ENCODE results near the gene ABCG1. TPM values are rescaled to one million over a fixed set of nuclear protein-coding genes. Genes with fewer than 3 reads are reported as not detected.

Gene ABCG1
- total and polyA plus RNA-seq, 5 donors from 2014 or later = 17.0 to 86.3 (median 24.3) TPM

DNA sequence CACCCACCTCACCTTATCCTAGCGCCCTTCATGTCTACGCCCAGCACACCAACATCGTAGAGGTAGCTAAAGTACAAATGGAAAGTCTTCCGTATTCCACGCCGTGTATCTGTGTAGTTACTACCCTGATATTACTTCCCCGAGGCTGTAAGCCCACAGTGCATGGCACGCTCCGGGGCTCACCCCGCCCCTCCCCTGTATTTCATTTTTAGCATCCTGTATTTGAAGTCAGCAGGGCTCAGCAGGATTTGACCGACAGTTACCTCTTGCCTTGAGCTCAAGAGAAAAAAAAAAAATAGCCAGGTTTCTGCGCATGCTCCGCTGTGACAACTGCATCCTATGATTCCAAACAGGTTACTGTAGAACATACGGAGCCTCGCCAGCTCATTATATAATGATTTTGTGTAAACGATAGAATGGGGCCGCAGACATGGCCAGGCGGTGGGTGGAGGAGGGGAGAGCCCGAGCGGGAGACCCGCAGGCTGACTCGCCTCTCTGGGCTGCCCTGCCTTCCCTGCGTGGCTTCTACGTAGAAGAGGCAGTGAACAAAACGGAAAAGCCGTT is 1.3 kb downstream of the ABCG1 start:
- no peaks in the 10 kb centered on the region for H3K36me3 ChIP-seq (ENCODE audit: control insufficient read depth, insufficient read depth, low read length)
- peak overlapping the region; percentile 94 for H3K4me3 ChIP-seq (ENCODE audit: low read depth, low read length)
- no peaks in the 10 kb centered on the region for H3K27me3 ChIP-seq (ENCODE audit: control insufficient read depth, insufficient read depth, low read length)
- Mint-ChIP-seq H3K4me1 (peaks cover under 1 to 44% (median 30%) of the 10 kb centered on the region in 4 donors), H3K9me3 (peaks cover 0 to 4% (median 2%) of the 10 kb centered on the region in 7 donors), H3K4me3 (peak overlapping the region; percentile 89 to 94 (median 93)), H3K27me3 (peaks cover 4% of the 10 kb centered on the region), H3K27ac (peak overlapping the region; percentile 76 to 96 (median 92)), H3K36me3 (peaks cover 17% of the 10 kb centered on the region)
- ATAC-seq (ENCODE audit: low read depth in 2 of 2) (peak; percentile 89 to 93), DNase-seq (peak; percentile 69 to 94 (median 91))
- no peaks in the 10 kb centered on the region for H3K9me3 ChIP-seq (ENCODE audit: control insufficient read depth in 2 of 2, low read length in 2 of 2)
- H3K27ac ChIP-seq (ENCODE audit: insufficient read depth, low read length, poor library complexity, severe bottlenecking) = peak overlapping the region; percentile 86
- H3K4me1 ChIP-seq (ENCODE audit: control insufficient read depth, insufficient read depth, low read length, poor library complexity, severe bottlenecking) = peaks cover 28% of the 10 kb centered on the region

DNA sequence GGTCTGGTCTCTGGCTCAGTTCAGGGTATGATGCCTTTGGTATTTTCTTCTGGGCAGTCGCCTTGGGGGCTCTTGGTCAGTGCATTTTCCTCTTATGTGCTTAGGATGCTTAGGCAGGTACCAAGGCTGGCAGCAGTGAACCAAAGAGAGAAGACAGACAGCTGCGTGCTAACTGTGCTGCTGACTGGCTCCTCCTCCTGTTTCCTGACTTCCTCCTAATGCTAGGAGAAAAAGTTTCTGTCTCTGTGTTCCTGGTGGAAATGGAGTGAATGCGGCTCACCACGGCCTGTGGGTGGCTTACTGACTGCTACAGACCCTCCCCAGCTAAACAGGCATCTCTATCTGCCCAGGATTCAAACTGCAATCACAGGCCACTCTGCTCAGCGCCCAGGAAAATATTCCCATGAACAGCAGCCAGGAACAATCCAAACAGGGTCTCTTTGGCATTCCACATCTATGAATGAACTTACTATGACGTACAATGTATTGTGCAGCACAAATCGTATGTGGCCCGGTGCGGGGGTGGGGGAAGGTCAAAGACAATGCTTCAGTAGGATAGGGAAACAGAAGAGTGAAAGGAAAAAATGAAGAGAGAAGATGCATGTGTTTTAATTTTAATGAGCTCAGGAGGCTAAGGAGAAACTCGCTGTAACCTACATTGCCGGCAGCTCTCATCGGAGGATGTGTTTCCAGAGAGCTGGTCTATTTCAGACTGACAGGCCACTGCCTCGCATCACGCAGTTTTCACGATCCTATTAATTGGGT is 2.8 kb downstream of the ABCG1 start:
- ATAC-seq (ENCODE audit: low read depth in 2 of 2) = no peak
- H3K27ac ChIP-seq (ENCODE audit: insufficient read depth, low read length, poor library complexity, severe bottlenecking) = no peak overlapping the region
- Mint-ChIP-seq H3K4me3 (peak overlapping the region in 3 of 4 donors; percentile 3 to 76 (median 13)), H3K36me3 (peaks cover 31% of the 10 kb centered on the region), H3K27me3 (peaks cover 4% of the 10 kb centered on the region), H3K27ac (peak overlapping the region in 1 of 3 donors; percentile 64), H3K4me1 (peaks cover 10 to 58% (median 41%) of the 10 kb centered on the region in 4 donors), H3K9me3 (peaks cover 0 to 3% (median 0%) of the 10 kb centered on the region in 7 donors)
- no peaks in the 10 kb centered on the region for H3K27me3 ChIP-seq (ENCODE audit: control insufficient read depth, insufficient read depth, low read length)
- peaks cover 28% of the 10 kb centered on the region for H3K4me1 ChIP-seq (ENCODE audit: control insufficient read depth, insufficient read depth, low read length, poor library complexity, severe bottlenecking)
- peaks cover 12% of the 10 kb centered on the region for H3K36me3 ChIP-seq (ENCODE audit: control insufficient read depth, insufficient read depth, low read length)
- no peak for DNase-seq
- H3K9me3 ChIP-seq (ENCODE audit: control insufficient read depth in 2 of 2, low read length in 2 of 2) = no peaks in the 10 kb centered on the region
- H3K4me3 ChIP-seq (ENCODE audit: low read depth, low read length) = no peak overlapping the region

DNA sequence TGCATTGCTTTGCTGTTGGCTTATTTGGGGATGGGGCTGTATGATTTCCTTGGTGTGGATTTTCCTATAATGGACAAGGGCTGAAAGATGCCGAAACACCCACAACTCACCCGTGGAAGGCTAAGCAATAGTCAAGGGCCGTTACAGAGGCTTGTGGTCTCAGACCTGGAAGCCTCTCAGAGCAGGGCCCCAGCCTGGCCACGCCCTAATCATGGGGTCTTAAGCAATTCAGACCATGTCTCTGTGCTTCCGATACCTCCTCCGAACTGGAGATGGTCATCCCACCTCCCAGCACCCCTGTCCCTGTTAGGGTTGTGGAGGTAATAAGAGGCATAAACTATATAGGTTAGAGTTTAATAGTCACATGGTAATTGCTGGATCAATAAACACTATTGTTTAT is 3.4 kb downstream of the ABCG1 start:
- Histone ChIP-seq H3K4me3 (ENCODE audit: low read depth, low read length) (no peak overlapping the region), H3K27ac (ENCODE audit: insufficient read depth, low read length, poor library complexity, severe bottlenecking) (no peak overlapping the region), H3K27me3 (ENCODE audit: control insufficient read depth, insufficient read depth, low read length) (no peaks in the 10 kb centered on the region), H3K4me1 (ENCODE audit: control insufficient read depth, insufficient read depth, low read length, poor library complexity, severe bottlenecking) (peaks cover 32% of the 10 kb centered on the region), H3K36me3 (ENCODE audit: control insufficient read depth, insufficient read depth, low read length) (peaks cover 15% of the 10 kb centered on the region), H3K9me3 (ENCODE audit: control insufficient read depth in 2 of 2, low read length in 2 of 2) (no peaks in the 10 kb centered on the region)
- H3K27me3 Mint-ChIP-seq = peaks cover 4% of the 10 kb centered on the region
- peaks cover 10 to 64% (median 45%) of the 10 kb centered on the region in 4 donors for H3K4me1 Mint-ChIP-seq
- H3K9me3 Mint-ChIP-seq = peaks cover 0 to 3% (median 0%) of the 10 kb centered on the region in 7 donors
- DNase-seq (no peak), ATAC-seq (ENCODE audit: low read depth in 2 of 2) (no peak)
- peaks cover 35% of the 10 kb centered on the region for H3K36me3 Mint-ChIP-seq
- no peak overlapping the region for H3K27ac Mint-ChIP-seq
- peak overlapping the region in 2 of 4 donors; percentile 68 to 76 for H3K4me3 Mint-ChIP-seq

DNA sequence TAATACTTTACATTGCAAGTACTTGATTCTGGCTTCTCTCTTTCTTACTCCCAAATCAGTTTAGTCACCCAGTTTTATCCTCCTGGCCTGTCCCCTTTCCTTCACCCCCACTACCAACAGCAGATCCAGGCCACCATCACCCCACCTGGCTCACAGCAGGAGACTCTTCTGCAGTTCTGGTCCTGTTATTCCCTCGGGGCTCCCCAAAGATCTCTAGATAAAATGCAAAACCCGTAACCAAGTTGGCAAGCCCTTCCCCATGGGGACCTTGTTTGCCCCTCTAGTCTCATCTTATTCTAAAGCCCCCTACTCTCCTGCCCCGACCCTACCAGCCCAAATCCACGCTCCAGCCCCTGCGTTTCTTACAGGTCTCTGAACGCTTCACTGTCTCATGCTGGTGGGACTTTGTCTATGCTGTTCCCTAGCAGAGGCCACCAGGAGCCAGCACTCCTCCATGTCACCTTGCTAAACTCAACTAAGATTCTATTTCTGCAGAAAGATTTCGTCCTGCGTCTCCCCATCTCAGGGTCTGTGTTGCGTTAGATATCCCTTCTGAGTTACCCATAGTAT is 4.0 kb downstream of the ABCG1 start:
- no peak for DNase-seq
- Mint-ChIP-seq H3K27ac (peak overlapping the region in 1 of 3 donors; percentile 66), H3K36me3 (peaks cover 40% of the 10 kb centered on the region), H3K9me3 (peaks cover 0 to 3% (median 0%) of the 10 kb centered on the region in 7 donors), H3K4me1 (peaks cover 10 to 69% (median 50%) of the 10 kb centered on the region in 4 donors), H3K27me3 (peaks cover 4% of the 10 kb centered on the region), H3K4me3 (peak overlapping the region in 3 of 4 donors; percentile 12 to 76 (median 56))
- Histone ChIP-seq H3K4me1 (ENCODE audit: control insufficient read depth, insufficient read depth, low read length, poor library complexity, severe bottlenecking) (peaks cover 37% of the 10 kb centered on the region), H3K4me3 (ENCODE audit: low read depth, low read length) (no peak overlapping the region), H3K36me3 (ENCODE audit: control insufficient read depth, insufficient read depth, low read length) (peaks cover 15% of the 10 kb centered on the region), H3K27ac (ENCODE audit: insufficient read depth, low read length, poor library complexity, severe bottlenecking) (no peak overlapping the region), H3K27me3 (ENCODE audit: control insufficient read depth, insufficient read depth, low read length) (no peaks in the 10 kb centered on the region), H3K9me3 (ENCODE audit: control insufficient read depth in 2 of 2, low read length in 2 of 2) (no peaks in the 10 kb centered on the region)
- no peak for ATAC-seq (ENCODE audit: low read depth in 2 of 2)

DNA sequence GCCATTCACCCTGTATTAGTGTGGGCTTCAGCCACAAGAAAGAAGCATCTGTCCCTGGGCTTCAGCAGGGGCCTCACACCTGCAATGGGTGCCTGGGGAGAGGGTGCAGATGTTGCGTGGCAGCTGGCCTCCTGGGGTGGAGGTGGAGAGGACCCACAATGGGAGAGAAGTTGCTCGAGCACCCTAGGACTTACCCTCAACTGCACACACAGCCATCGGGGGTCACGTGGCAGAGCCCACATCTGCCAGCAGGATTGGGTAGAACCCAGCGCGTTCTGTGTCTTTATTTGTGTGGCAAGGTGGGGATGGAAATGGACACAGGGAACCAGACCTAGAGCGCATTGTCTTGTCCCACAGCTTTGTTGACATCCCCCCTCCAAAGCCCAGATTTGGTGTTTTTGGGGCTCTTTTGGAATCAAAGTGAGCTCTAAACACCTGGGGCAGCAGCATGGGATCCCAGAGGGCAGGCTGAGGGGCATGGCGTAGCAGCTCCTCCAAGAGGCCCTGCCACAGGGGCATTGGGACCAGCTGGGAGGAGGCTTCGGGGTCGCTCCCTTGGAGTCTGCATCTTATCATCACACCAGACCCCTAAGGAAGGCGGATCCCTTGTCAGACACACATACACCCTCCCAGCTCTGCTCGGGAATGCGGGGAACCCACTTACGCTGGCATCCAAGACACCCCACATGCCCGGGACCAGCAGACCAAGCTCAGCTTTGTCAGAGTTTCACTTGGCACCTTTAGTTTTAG is 5.1 kb downstream of the ABCG1 start:
- H3K4me1 ChIP-seq (ENCODE audit: control insufficient read depth, insufficient read depth, low read length, poor library complexity, severe bottlenecking) = peaks cover 43% of the 10 kb centered on the region
- Mint-ChIP-seq H3K4me3 (peak overlapping the region in 1 of 4 donors; percentile 76), H3K4me1 (peaks cover 10 to 80% (median 58%) of the 10 kb centered on the region in 4 donors), H3K36me3 (peaks cover 41% of the 10 kb centered on the region), H3K9me3 (peaks cover 0 to 3% (median 0%) of the 10 kb centered on the region in 7 donors), H3K27me3 (peaks cover 4% of the 10 kb centered on the region), H3K27ac (no peak overlapping the region)
- H3K9me3 ChIP-seq (ENCODE audit: control insufficient read depth in 2 of 2, low read length in 2 of 2) = no peaks in the 10 kb centered on the region
- no peaks in the 10 kb centered on the region for H3K27me3 ChIP-seq (ENCODE audit: control insufficient read depth, insufficient read depth, low read length)
- DNase-seq (no peak), ATAC-seq (ENCODE audit: low read depth in 2 of 2) (no peak)
- peaks cover 15% of the 10 kb centered on the region for H3K36me3 ChIP-seq (ENCODE audit: control insufficient read depth, insufficient read depth, low read length)
- no peak overlapping the region for H3K27ac ChIP-seq (ENCODE audit: insufficient read depth, low read length, poor library complexity, severe bottlenecking)
- no peak overlapping the region for H3K4me3 ChIP-seq (ENCODE audit: low read depth, low read length)

- no peak overlapping the region for H3K27ac ChIP-seq (ENCODE audit: insufficient read depth, low read length, poor library complexity, severe bottlenecking)
- H3K9me3 ChIP-seq (ENCODE audit: control insufficient read depth in 2 of 2, low read length in 2 of 2) = no peaks in the 10 kb centered on the region
- peaks cover 4% of the 10 kb centered on the region for H3K27me3 Mint-ChIP-seq
- DNase-seq = no peak
- ATAC-seq (ENCODE audit: low read depth in 2 of 2) = no peak
- no peak overlapping the region for H3K4me3 ChIP-seq (ENCODE audit: low read depth, low read length)
- H3K27ac Mint-ChIP-seq = no peak overlapping the region
- H3K4me1 Mint-ChIP-seq = peaks cover 10 to 89% (median 65%) of the 10 kb centered on the region in 4 donors
- no peaks in the 10 kb centered on the region for H3K27me3 ChIP-seq (ENCODE audit: control insufficient read depth, insufficient read depth, low read length)
- peaks cover 46% of the 10 kb centered on the region for H3K4me1 ChIP-seq (ENCODE audit: control insufficient read depth, insufficient read depth, low read length, poor library complexity, severe bottlenecking)
- H3K36me3 ChIP-seq (ENCODE audit: control insufficient read depth, insufficient read depth, low read length) = peaks cover 17% of the 10 kb centered on the region
- H3K9me3 Mint-ChIP-seq = peaks cover 0 to 3% (median 0%) of the 10 kb centered on the region in 7 donors
- peak overlapping the region in 1 of 4 donors; percentile 26 for H3K4me3 Mint-ChIP-seq
- H3K36me3 Mint-ChIP-seq = peaks cover 39% of the 10 kb centered on the region
Measured at GRCh38 chr21:42225042-42225441, 6.1 kb downstream of the ABCG1 start.

- H3K36me3 ChIP-seq (ENCODE audit: control insufficient read depth, insufficient read depth, low read length) = peaks cover 17% of the 10 kb centered on the region
- ATAC-seq (ENCODE audit: low read depth in 2 of 2) (no peak), DNase-seq (no peak)
- H3K36me3 Mint-ChIP-seq = peaks cover 36% of the 10 kb centered on the region
- H3K4me1 ChIP-seq (ENCODE audit: control insufficient read depth, insufficient read depth, low read length, poor library complexity, severe bottlenecking) = peaks cover 40% of the 10 kb centered on the region
- H3K9me3 Mint-ChIP-seq = peaks cover 0 to 3% (median 0%) of the 10 kb centered on the region in 7 donors
- H3K4me3 Mint-ChIP-seq = peak overlapping the region in 3 of 4 donors; percentile 15 to 41 (median 26)
- H3K4me1 Mint-ChIP-seq = peaks cover 10 to 89% (median 66%) of the 10 kb centered on the region in 4 donors
- H3K4me3 ChIP-seq (ENCODE audit: low read depth, low read length) = no peak overlapping the region
- no peaks in the 10 kb centered on the region for H3K9me3 ChIP-seq (ENCODE audit: control insufficient read depth in 2 of 2, low read length in 2 of 2)
- no peaks in the 10 kb centered on the region for H3K27me3 Mint-ChIP-seq
- no peak overlapping the region for H3K27ac Mint-ChIP-seq
- no peaks in the 10 kb centered on the region for H3K27me3 ChIP-seq (ENCODE audit: control insufficient read depth, insufficient read depth, low read length)
- H3K27ac ChIP-seq (ENCODE audit: insufficient read depth, low read length, poor library complexity, severe bottlenecking) = no peak overlapping the region
Measured at GRCh38 chr21:42225571-42226155, 6.7 kb downstream of the ABCG1 start.

Measured in CD4-positive, CD25-positive, alpha-beta regulatory T cell (primary cell).